GM10266 (cell line): ENCODE results near the gene PCARE.

Source experiments
- DNase-seq: peaks from one replicate; pipeline ENCODE4 v3.0.0; 2012; ENCODE audit errors: extremely low spot score
- CTCF ChIP-seq: IDR thresholded peaks from 2 replicates; pipeline ENCODE4 v1.5.1; 2012; ENCODE audit warnings: mild to moderate bottlenecking, low read depth; ENCODE audit not compliant: control insufficient read depth, insufficient read depth; ENCODE audit errors: missing control alignments

The PCARE gene

GRCh38 chr2:29114946-29115609, 40.8 kb upstream of the PCARE start, which contains the start of gene CLIP4:
TSS of gene CLIP4 (plus strand) at chr2:29115415. CDS start at chr2:29121389, 5,974 bp downstream.
- TF ChIP-seq CTCF: no peak

GRCh38 chr2:29114586-29114945, 40.2 kb upstream of the PCARE start:
- DNase-seq: no peak
- no peak for TF ChIP-seq CTCF

More at GRCh38 chr2:29114946-29115609, 40.8 kb upstream of the PCARE start, which contains the start of gene CLIP4:
- peak; percentile 90 for DNase-seq

- TF ChIP-seq CTCF: no peak
- DNase-seq: peak; percentile 45
These were observed 39.6 kb upstream of the PCARE start for GRCh38 chr2:29113891-29114321.

- DNase-seq: no peak
- no peak for TF ChIP-seq CTCF
These were observed 38.8 kb upstream of the PCARE start for GRCh38 chr2:29113027-29113686.

GRCh38 chr2:29112379-29112778, 38.1 kb upstream of the PCARE start:
- no peak for TF ChIP-seq CTCF
- DNase-seq: no peak

GRCh38 chr2:29110916-29111535, 36.7 kb upstream of the PCARE start:
- DNase-seq: peak; percentile 31
- no peak for TF ChIP-seq CTCF

GRCh38 chr2:29109246-29109645, 34.9 kb upstream of the PCARE start:
- DNase-seq: no peak
- no peak for TF ChIP-seq CTCF
